Breast epithelium (tissue), 3 donors: ENCODE measurements around the gene MIXL1.

Experiments used
- POLR2A ChIP-seq: fragments of 450-650 bp; IDR thresholded peaks from one replicate; pipeline ENCODE4 v1.6.1; 2016; ENCODE audit warnings: antibody characterized with exemption, mild to moderate bottlenecking, moderate library complexity
- TF ChIP-seq, protein P1 (sequence below), 3 donors: fragments of 450-650 bp; IDR thresholded peaks; one replicate each; pipeline ENCODE4 v1.5.1; 2016 to 2017; ENCODE audit warnings: antibody characterized with exemption in 3 of 3, mild to moderate bottlenecking in 3 of 3, moderate library complexity in 3 of 3

DNA sequence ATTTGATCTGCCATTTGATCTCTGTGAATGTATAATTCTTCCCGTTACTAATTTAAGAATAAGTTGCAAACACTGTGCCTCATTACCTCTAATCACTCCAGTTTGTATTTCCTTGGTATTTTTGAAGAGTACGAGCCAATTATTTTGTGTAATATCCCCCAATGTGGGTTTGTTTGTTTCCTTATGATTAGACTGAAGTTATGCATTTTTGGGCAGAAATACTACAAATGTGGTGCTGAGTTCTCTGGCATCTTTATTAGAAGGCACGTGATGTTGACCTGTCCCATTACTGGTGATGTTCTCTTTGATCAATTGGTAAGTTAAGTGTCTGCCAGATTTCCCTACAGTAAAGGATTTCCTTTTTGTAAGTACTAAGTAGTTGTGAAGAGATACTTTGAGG, 10.3 kb downstream of the MIXL1 start:
- TF ChIP-seq POLR2A: no peak
- TF ChIP-seq, protein P1, sequence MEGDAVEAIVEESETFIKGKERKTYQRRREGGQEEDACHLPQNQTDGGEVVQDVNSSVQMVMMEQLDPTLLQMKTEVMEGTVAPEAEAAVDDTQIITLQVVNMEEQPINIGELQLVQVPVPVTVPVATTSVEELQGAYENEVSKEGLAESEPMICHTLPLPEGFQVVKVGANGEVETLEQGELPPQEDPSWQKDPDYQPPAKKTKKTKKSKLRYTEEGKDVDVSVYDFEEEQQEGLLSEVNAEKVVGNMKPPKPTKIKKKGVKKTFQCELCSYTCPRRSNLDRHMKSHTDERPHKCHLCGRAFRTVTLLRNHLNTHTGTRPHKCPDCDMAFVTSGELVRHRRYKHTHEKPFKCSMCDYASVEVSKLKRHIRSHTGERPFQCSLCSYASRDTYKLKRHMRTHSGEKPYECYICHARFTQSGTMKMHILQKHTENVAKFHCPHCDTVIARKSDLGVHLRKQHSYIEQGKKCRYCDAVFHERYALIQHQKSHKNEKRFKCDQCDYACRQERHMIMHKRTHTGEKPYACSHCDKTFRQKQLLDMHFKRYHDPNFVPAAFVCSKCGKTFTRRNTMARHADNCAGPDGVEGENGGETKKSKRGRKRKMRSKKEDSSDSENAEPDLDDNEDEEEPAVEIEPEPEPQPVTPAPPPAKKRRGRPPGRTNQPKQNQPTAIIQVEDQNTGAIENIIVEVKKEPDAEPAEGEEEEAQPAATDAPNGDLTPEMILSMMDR (IDR thresholded peaks at IDR 0.05): no peak
